KBM-7 (cell line): ENCODE measurements around the gene RAP2B.
A peak's percentile ranks its signal among the peaks of the same experiment; 100 is the strongest.
"Not testable (repeated sequence)": the region's sequence is repeated elsewhere in the genome, so short reads cannot be mapped to it uniquely, and the experiment has no call there.

Experiments used
- DNase-seq: peaks from one replicate; pipeline ENCODE4 v3.0.0-alpha.2; 2015
- in situ Hi-C: fragments of 300-500 bp; cut with MboI; formaldehyde crosslinking; loops from 2 replicates; pipeline ENCODE4 v1.14.3; 2020; ENCODE audit warnings: low sequenced_read_pairs, low pct_unique_long_range_greater_than_20kb, mixed read lengths

The RAP2B gene

GRCh38 chr3:153180860-153181372, 18.9 kb downstream of the RAP2B start:
- DNase-seq = no peak
- in situ Hi-C loops = no loop called here

GRCh38 chr3:153182501-153183293, 20.7 kb downstream of the RAP2B start:
- in situ Hi-C loops = no loop called here
- no peak for DNase-seq

DNA sequence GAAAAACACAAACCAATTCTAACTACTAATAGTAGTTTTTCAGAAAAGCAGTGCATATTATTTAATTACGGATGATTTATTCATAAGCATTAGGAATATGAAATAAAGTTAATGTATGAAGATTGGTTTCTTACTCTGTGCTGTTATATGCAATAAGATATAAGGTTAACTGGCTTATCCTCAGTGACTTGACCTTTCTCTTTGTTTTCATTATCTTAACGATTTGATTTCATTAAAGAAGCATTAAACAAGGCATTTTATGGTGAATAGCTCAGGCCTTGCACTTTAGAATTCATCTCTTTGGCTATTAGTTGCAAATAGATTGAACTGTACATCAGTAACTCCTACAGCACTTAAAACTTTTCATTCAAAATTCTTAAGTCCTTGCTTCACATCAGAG, 28.9 kb downstream of the RAP2B start:
- no peak for DNase-seq
- in situ Hi-C loops = no loop called here

DNA sequence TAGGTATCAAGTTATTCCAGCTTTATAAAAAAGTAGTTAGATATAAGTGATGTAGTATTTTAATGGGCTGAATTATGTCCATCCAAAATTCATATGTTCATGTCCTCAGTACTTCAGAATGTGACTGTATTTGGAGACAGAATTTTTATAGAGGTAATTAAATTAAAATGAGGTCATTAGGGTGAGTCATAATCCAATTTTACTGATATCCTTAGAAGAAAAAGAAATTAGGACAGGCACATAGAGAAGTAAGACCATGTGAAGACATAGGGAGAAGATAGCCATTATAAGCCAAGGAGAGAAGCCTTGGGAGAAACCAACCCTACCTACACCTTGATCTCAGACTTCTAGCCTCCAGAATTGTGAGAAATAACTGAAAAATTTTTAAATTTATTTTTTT, 30.3 kb downstream of the RAP2B start:
- DNase-seq = no peak
- in situ Hi-C loops = no loop called here

- DNase-seq, in situ Hi-C loops: not testable (repeated sequence)
These were observed 31.9 kb downstream of the RAP2B start for GRCh38 chr3:153193786-153194476.

GRCh38 chr3:153195349-153195879, 33.4 kb downstream of the RAP2B start:
- DNase-seq = no peak
- in situ Hi-C loops = no loop called here

DNA sequence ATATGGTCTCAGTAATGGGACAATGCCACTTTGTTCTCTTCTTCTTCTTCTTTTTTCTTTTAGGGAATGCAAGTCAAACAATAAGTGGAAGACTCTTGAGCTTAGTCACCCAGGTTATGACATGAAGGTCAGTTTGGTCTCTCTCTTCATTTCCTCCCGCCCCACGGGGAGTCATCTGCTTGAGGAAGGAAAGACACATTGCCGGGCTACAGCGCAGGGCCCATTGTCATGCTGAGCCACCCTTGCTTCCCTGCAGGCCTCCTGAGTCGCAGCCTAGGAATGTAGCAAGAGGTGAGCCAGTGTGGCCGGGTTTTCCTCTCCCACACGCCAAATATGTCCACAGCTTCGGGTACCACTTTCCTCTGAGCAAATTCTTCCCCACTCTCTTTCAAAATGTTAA, 47.6 kb downstream of the RAP2B start:
- in situ Hi-C loops = no loop called here
- DNase-seq = peak; percentile 43

DNA sequence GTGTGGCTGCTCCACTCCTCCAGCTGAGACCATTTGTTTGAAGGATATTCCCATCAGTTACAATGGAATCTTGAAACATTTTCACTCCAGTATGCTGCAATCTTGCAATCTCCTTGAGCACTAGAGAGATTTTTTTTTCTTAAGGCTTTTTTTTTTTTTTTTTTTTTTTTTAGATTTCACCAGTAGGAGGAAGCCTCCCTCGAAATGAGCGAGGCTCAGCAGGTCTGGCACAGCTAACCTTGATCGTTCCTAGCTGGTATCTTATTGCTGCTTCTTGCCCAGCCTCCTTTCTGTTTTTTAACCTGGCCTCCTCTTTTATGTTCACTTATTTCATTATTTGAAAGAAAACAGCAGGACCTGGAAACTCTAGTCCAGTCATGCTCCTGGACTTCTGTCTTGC, 48.1 kb downstream of the RAP2B start:
- peak; percentile 54 for DNase-seq
- in situ Hi-C loops = no loop called here

- in situ Hi-C loops = no loop called here
- peak; percentile 25 for DNase-seq
These were observed 48.6 kb downstream of the RAP2B start for GRCh38 chr3:153210660-153211059.

DNA sequence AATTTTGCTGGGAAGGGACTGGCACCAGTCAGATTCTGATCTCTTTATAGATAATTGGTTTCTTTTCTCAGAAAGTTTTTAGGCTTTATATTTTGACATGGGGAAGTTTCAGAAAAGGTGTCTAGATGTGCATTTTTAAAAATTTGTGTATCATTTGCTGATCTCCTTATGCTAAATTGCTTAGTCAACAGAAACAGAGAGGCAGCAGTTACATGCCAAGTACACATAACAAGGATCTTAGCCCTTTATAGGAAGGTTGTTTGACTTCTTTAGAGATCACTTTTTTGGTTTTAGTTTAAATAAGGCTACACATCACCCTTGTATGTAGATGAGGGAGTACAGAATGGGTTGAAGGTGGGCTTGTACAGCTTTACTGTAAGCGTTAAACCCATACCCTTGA, 53.5 kb downstream of the RAP2B start:
- DNase-seq = no peak
- in situ Hi-C loops = no loop called here

GRCh38 chr3:153215966-153216365, 53.9 kb downstream of the RAP2B start:
- no peak for DNase-seq

GRCh38 chr3:153216928-153217327, 54.9 kb downstream of the RAP2B start:
- in situ Hi-C loops = no loop called here
- DNase-seq = no peak

More at GRCh38 chr3:153215966-153216365, 53.9 kb downstream of the RAP2B start:
- in situ Hi-C loops = no loop called here

- in situ Hi-C loops = no loop called here
- DNase-seq = no peak
These were observed 57.1 kb downstream of the RAP2B start for GRCh38 chr3:153219146-153219545.
